SIG-M5 treated with dmso at 0.1 percent for 504 hours (cell line): ENCODE measurements around the gene TERB2.
"Not testable (repeated sequence)": the region's sequence is repeated elsewhere in the genome, so short reads cannot be mapped to it uniquely, and the experiment has no call there.

Source experiments
- DNase-seq: peaks from one replicate; lab custom pipeline; 2025; ENCODE audit not compliant: unreplicated experiment; lab: John Stamatoyannopoulos, UW

The TERB2 gene

GRCh38 chr15:45001180-45001579 is 44.7 kb downstream of the TERB2 start:
- DNase-seq: not testable (repeated sequence)

GRCh38 chr15:45003731-45004410 is 47.4 kb downstream of the TERB2 start:
- DNase-seq: not testable (repeated sequence)

- not testable (repeated sequence) for DNase-seq
These were observed 48.2 kb downstream of the TERB2 start for GRCh38 chr15:45004590-45005175.

DNA sequence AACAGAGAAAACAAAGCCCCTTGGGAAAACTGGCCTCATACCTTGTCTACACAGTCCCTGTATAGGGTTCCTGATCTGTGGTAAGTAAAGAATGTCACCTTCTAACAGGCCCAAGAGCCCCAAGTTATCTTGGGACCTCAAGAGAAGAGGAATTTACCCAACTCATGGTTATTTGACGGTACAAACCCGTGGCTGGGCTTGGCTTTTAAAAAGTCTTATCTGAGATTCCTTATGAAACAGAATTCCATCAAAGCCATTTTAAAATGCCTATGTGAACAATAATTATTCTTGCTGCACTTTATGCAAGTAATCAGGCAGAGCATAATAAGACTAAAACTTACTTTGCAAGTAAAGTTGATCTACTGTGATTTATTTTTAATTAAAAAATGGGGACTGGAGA is 52.6 kb downstream of the TERB2 start:
- no peak for DNase-seq

- DNase-seq: not testable (repeated sequence)
These were observed 58.6 kb downstream of the TERB2 start for GRCh38 chr15:45015114-45015513.

- DNase-seq: not testable (repeated sequence)
These were observed 63.9 kb downstream of the TERB2 start for GRCh38 chr15:45020222-45020900.

DNA sequence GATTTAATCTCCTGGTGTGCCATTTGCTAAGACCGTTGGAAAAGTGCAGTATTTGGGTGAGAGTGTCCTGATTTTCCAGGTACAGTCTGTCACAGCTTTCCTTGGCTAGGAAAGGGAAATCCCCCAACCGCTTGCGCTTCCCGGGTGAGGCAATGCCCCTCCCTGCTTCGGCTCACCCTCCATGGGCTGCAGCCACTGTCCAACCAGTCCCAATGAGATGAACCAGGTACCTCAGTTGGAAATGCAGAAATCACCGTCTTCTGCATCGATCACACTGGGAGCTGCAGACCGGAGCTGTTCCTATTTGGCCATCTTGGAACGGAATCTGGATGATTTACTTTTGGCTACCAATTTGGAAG is 64.4 kb downstream of the TERB2 start:
- not testable (repeated sequence) for DNase-seq

DNA sequence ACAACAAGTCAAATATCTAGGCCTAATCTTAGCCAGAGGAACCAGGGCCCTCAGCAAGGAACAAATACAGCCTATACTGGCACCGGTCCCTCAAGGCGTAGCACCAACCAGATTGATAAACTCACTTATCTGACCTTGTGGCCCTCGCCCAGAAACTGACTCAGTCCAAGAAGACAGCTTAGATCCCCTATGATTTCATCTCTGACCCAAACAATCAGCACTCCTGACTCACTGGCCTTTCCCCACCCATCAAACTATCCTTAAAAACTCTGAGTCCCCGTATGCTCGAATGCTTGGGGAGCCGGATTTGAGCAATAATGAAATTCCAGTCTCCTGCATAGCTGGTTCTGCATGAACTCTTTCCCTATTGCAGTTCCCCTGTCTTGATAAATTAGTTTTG is 64.9 kb downstream of the TERB2 start:
- DNase-seq: no peak

- peak; percentile 68 for DNase-seq
These were observed 66.6 kb downstream of the TERB2 start, which contains the start of gene SORD for GRCh38 chr15:45022871-45023658. TSS of gene SORD (plus strand) at chr15:45023195. CDS start at chr15:45023284, 89 bp downstream.

GRCh38 chr15:45023659-45024225 is 67.3 kb downstream of the TERB2 start:
- no peak for DNase-seq

GRCh38 chr15:45024649-45025048 is 68.2 kb downstream of the TERB2 start:
- not testable (repeated sequence) for DNase-seq

GRCh38 chr15:45025627-45026026 is 69.1 kb downstream of the TERB2 start:
- DNase-seq: not testable (repeated sequence)

- no peak for DNase-seq
These were observed 70.2 kb downstream of the TERB2 start for GRCh38 chr15:45026651-45027190.

DNA sequence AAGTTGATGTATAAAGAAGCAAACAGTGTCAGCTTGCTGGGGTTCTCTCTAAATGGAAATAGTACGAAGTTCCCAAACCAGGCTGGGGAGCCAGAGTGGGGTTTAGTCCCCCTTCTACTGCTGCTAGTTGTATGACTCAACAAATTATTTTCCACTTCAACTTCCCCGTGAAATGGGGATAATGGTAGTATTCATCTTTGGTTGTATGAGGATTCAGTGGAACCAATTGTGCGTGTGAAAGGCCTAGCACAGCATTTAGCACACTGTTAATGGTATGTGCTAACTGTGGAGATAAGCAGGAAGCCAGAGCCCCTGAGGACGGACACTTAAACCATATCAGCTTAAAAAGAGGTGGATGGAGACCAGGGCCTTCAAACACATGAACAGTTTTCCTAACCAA is 70.7 kb downstream of the TERB2 start:
- DNase-seq: no peak
